GM23248 (cell line): ENCODE measurements around the gene SLC45A1.

Experiments
- EZH2 ChIP-seq: fragments of 200-600 bp; sonication (generic); IDR thresholded peaks from 2 replicates; pipeline ENCODE4 v1.6.1; 2018; ENCODE audit warnings: antibody characterized with exemption, mild to moderate bottlenecking; ENCODE audit not compliant: insufficient read depth, poor library complexity, severe bottlenecking
- EZH2phosphoT487 ChIP-seq: fragments of 200-600 bp; sonication (generic); IDR thresholded peaks from 2 replicates; pipeline ENCODE4 v1.6.1; 2018; ENCODE audit warnings: antibody characterized with exemption, moderate library complexity, mild to moderate bottlenecking, low read depth; ENCODE audit not compliant: insufficient read depth

- TF ChIP-seq EZH2 (no peak), EZH2phosphoT487 (no peak)
Measured at GRCh38 chr1:8368956-8369639, 51.2 kb downstream of the SLC45A1 start.
